GM19238 (cell line): Measurements from ENCODE around the gene SLAIN2.

Experiments
- DNase-seq: peaks from one replicate; pipeline ENCODE4 v3.0.0; 2011; ENCODE audit warnings: low spot score; ENCODE audit not compliant: insufficient read length

Gene SLAIN2

GRCh38 chr4:48334236-48334635, 7.1 kb upstream of the SLAIN2 start:
- no peak for DNase-seq

- no peak for DNase-seq
These were observed 6.4 kb upstream of the SLAIN2 start for GRCh38 chr4:48334900-48335384.

GRCh38 chr4:48336146-48336870, 5.0 kb upstream of the SLAIN2 start:
- DNase-seq = no peak

GRCh38 chr4:48337731-48338130, 3.6 kb upstream of the SLAIN2 start:
- DNase-seq = no peak

- no peak for DNase-seq
These were observed 1.7 kb upstream of the SLAIN2 start for GRCh38 chr4:48339642-48340041.

GRCh38 chr4:48340276-48340964, 909 bp upstream of the SLAIN2 start:
- peak; percentile 10 for DNase-seq

GRCh38 chr4:48341776-48342605, 662 bp downstream of the SLAIN2 start:
- peak; percentile 28 for DNase-seq

GRCh38 chr4:48342606-48342880, 1.2 kb downstream of the SLAIN2 start:
- DNase-seq = no peak

GRCh38 chr4:48343035-48343434, 1.7 kb downstream of the SLAIN2 start:
- no peak for DNase-seq

- DNase-seq = no peak
These were observed 2.2 kb downstream of the SLAIN2 start for GRCh38 chr4:48343551-48343950.

GRCh38 chr4:48345542-48345941, 4.2 kb downstream of the SLAIN2 start:
- no peak for DNase-seq

- no peak for DNase-seq
These were observed 5.3 kb downstream of the SLAIN2 start for GRCh38 chr4:48346594-48346993.

GRCh38 chr4:48347282-48347921, 6.1 kb downstream of the SLAIN2 start:
- no peak for DNase-seq

- DNase-seq = no peak
These were observed 9.5 kb downstream of the SLAIN2 start for GRCh38 chr4:48350871-48351270.

GRCh38 chr4:48352793-48353192, 11.5 kb downstream of the SLAIN2 start:
- DNase-seq = no peak

GRCh38 chr4:48356355-48356754, 15.0 kb downstream of the SLAIN2 start:
- DNase-seq = no peak

- DNase-seq = no peak
These were observed 19.1 kb downstream of the SLAIN2 start for GRCh38 chr4:48360285-48361011.

GRCh38 chr4:48361012-48361400, 19.7 kb downstream of the SLAIN2 start:
- no peak for DNase-seq

- DNase-seq = no peak
These were observed 25.3 kb downstream of the SLAIN2 start for GRCh38 chr4:48366611-48367010.

GRCh38 chr4:48367016-48367415, 25.7 kb downstream of the SLAIN2 start:
- DNase-seq = no peak

- no peak for DNase-seq
These were observed 27.1 kb downstream of the SLAIN2 start for GRCh38 chr4:48368389-48368788.
